Ramos (cell line): ENCODE measurements around the gene RAB28.

ENCODE experiments used
- in situ Hi-C: fragments of 300-500 bp; cut with MboI; formaldehyde crosslinking; loops from one replicate; pipeline ENCODE4 v1.14.3; 2022; ENCODE audit warnings: low sequenced_read_pairs; ENCODE audit not compliant: unreplicated experiment

The RAB28 gene

GRCh38 chr4:13511101-13511500 lies 27.0 kb upstream of the RAB28 start:
- in situ Hi-C loops, result no loop called here

- in situ Hi-C loops, result no loop called here
Observed at GRCh38 chr4:13509442-13509841, 25.3 kb upstream of the RAB28 start.

GRCh38 chr4:13504374-13504773 lies 20.2 kb upstream of the RAB28 start:
- in situ Hi-C loops, result no loop called here

GRCh38 chr4:13498469-13498868 lies 14.3 kb upstream of the RAB28 start:
- in situ Hi-C loops, result no loop called here

GRCh38 chr4:13496605-13497004 lies 12.5 kb upstream of the RAB28 start:
- in situ Hi-C loops, result no loop called here

- in situ Hi-C loops, result no loop called here
Observed at GRCh38 chr4:13495753-13496152, 11.6 kb upstream of the RAB28 start.

- in situ Hi-C loops, result no loop called here
Observed at GRCh38 chr4:13493793-13494192, 9.7 kb upstream of the RAB28 start.

- in situ Hi-C loops, result no loop called here
Observed at GRCh38 chr4:13492747-13493146, 8.6 kb upstream of the RAB28 start.

- in situ Hi-C loops, result no loop called here
Observed at GRCh38 chr4:13484749-13485221, 645 bp upstream of the RAB28 start.

- in situ Hi-C loops, result no loop called here
Observed at GRCh38 chr4:13483768-13484121, 395 bp downstream of the RAB28 start.

- in situ Hi-C loops, result no loop called here
Observed at GRCh38 chr4:13483136-13483767, 888 bp downstream of the RAB28 start.

GRCh38 chr4:13481569-13481968 lies 2.6 kb downstream of the RAB28 start:
- in situ Hi-C loops, result no loop called here

GRCh38 chr4:13478707-13479106 lies 5.4 kb downstream of the RAB28 start:
- in situ Hi-C loops, result no loop called here

GRCh38 chr4:13478131-13478530 lies 6.0 kb downstream of the RAB28 start:
- in situ Hi-C loops, result no loop called here

- in situ Hi-C loops, result no loop called here
Observed at GRCh38 chr4:13476915-13477314, 7.2 kb downstream of the RAB28 start.

GRCh38 chr4:13476152-13476551 lies 8.0 kb downstream of the RAB28 start:
- in situ Hi-C loops, result no loop called here

GRCh38 chr4:13471400-13471799 lies 12.7 kb downstream of the RAB28 start:
- in situ Hi-C loops, result no loop called here

- in situ Hi-C loops, result no loop called here
Observed at GRCh38 chr4:13470379-13470778, 13.8 kb downstream of the RAB28 start.

- in situ Hi-C loops, result no loop called here
Observed at GRCh38 chr4:13464973-13465372, 19.2 kb downstream of the RAB28 start.

GRCh38 chr4:13464543-13464942 lies 19.6 kb downstream of the RAB28 start:
- in situ Hi-C loops, result no loop called here

- in situ Hi-C loops, result no loop called here
Observed at GRCh38 chr4:13461191-13461905, 22.8 kb downstream of the RAB28 start.

GRCh38 chr4:13455411-13455810 lies 28.7 kb downstream of the RAB28 start:
- in situ Hi-C loops, result no loop called here
